ENCODE results near the gene RNF157. TPM values are rescaled to one million over a fixed set of nuclear protein-coding genes. Genes with fewer than 3 reads are reported as not detected.

The RNF157 gene
- total and polyA plus RNA-seq, 10 of the 15 experiments (the other 5 are each of a cell fraction or from before 2014, with no cell fraction given) = 1.4 to 15.9 (median 9.6) TPM

DNA sequence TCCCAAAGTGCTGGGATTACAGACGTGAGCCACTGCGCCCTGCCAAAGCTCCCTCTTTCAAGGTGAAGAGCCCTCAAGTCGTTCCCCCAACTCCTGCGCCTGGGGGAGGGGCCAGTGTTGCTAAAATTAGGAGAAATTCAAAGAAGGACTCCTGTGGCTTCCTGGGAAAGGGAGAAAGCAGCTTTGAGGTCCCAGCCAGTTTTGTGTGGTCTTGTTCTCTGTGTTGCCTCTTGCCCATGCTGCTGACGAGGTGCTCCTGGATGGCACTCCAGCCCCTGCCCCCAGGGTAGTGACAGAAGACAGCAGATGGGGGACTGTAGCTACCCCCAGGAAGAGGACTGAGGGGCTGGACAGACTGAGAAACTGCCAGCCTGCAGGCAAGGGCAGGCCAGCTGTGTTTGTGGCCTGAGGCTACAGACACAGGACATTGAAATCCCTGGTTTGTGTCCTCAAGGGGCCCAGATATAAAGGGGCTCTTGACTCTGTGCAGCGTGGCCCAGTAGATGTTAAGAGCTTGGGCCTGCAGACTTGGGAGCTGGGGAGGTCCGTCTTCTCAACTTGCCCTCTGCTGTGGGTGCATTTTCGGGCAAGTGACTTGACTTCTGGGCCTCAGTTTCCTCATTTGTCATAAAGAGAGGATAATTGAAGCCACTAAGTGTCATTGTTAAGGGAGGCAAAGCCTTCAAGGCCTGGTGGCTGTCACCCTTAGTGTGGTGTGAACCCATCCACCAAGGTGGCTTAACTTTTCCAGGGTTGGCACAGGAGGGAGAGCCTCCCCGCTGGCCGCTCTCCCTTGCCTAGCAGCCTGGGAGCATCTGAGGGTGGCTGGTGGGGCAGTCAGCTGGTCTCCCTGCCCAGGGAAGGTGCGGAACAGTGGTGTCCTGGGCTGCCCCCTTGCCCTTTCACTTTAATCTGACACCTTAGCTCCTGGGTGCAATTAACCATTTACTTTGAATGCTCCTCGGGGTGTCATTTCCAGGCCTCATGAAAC, 29.0 kb upstream of the RNF157 start (continued):
- 0 out of 2 replicates have a peak, but pooled peaks have one; percentile 6 for TF ChIP-seq ZBED1 (IDR thresholded peaks at IDR 0.05; ENCODE audit: borderline replicate concordance)
- TF ChIP-seq HDAC2 (IDR thresholded peaks at IDR 0.05) = no peak
- no peak for TF ChIP-seq CEBPB (IDR thresholded peaks at IDR 0.05; ENCODE audit: borderline replicate concordance in 1 of 2, low read depth in 2 of 2, low read length in 2 of 2)

DNA sequence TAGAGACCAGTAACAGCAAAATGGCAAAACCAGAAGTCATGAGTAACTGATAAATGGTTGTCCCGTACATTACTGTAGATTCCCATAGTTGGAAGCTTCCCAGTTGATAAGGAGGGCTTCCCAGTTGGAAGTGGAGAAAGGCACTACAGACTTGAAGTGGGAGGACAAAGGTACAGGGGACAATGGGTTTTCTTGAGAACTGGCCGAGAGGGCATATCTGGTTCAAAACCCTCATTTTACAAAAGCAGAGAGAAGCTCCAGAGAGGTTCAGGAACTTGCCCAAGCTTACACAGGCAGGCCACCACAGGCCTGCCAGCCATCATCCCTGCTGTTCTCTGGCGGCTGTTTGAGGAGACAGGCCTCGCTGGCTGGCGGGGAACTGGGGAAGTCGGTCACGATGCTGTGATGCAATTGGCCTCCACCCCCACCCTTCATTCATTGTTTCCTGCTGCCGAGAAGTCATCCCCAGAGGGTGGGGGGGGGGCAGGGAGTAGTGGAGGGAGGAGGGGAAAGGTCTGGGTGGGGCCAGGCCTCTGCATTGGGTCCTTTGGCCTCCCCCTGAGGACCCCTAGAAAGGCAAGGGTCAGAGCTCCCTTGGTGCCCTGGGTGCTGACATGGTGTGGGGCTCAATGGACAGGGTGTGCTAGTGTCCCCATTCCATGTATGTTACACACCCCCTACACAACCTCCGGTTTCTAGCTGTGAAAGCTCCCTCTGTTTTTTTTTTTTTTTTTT, 27.9 kb upstream of the RNF157 start:
- ATAC-seq (peak; percentile 6), DNase-seq (ENCODE audit: low read depth, low spot score) (peak; percentile 76), FAIRE-seq (peak; percentile 72)
- Histone ChIP-seq H4K20me1 (ENCODE audit: control insufficient read depth, insufficient read depth) (no peaks in the 10 kb centered on the region), H3K79me2 (ENCODE audit: control insufficient read depth, insufficient read depth, low read length) (peaks cover 72% of the 10 kb centered on the region), H3K9ac (ENCODE audit: control insufficient read depth, insufficient read depth, low read length) (peak overlapping the region; percentile 93), H2AFZ (ENCODE audit: control insufficient read depth, low read depth, low read length) (no peak overlapping the region), H3K4me2 (ENCODE audit: control insufficient read depth, insufficient read depth) (peak overlapping the region; percentile 99), H3K4me1 (ENCODE audit: control insufficient read depth, insufficient read depth, low read length) (peaks cover 49% of the 10 kb centered on the region), H3K36me3 (ENCODE audit: control insufficient read depth in 2 of 2, insufficient read depth in 2 of 2, low read length in 1 of 2) (no peaks in the 10 kb centered on the region; a peak in 1 of 4 replicates), H3K4me3 (peak overlapping the region; percentile 84), H3K27ac (ENCODE audit: control insufficient read depth, insufficient read depth) (peak overlapping the region; percentile 99), H3K27me3 (replicated peaks in 1 of 2; ENCODE audit: control insufficient read depth in 2 of 2, insufficient read depth in 2 of 2, low read length in 1 of 2) (no peaks in the 10 kb centered on the region), H3K9me3 (replicated peaks; ENCODE audit: control insufficient read depth, insufficient read depth, low read length) (no peaks in the 10 kb centered on the region)
- RAD21 ChIA-PET (ENCODE audit: unreplicated experiment) = interaction anchor here (0.7 to 18.5 kb wide), 13 partner anchors 9 to 364 kb away, joined by 3 to 419 read pairs (median 6); partner anchors contain the start of genes MRPL38 and PRPSAP1
- POLR2A ChIA-PET = interaction anchor here (0.7 to 17.9 kb wide), 7 partner anchors 6 to 146 kb away, joined by 3 to 427 read pairs (median 9); partner anchors contain the start of genes RNF157 and UBALD2
- BruUV-seq (replicated peaks) = TSS peak; percentile 86
- intact Hi-C loops (cut with micrococcal nuclease; ENCODE audit: unreplicated experiment) = loop anchor here (5.0 to 10.0 kb wide), 2 partner anchors 36 to 483 kb away; partner anchors contain the start of gene UNK
- CTCF ChIA-PET = interaction anchor here (1.1 to 10.6 kb wide), 5 partner anchors 12 to 145 kb away, joined by 3 to 160 read pairs (median 6); no protein-coding TSS in a partner anchor
- SMC1A ChIA-PET (ENCODE audit: uncharacterized antibody, unreplicated experiment) = interaction anchor here (2.2 to 10.2 kb wide), 8 partner anchors 11 to 143 kb away, joined by 11 to 152 read pairs (median 16); no protein-coding TSS in a partner anchor
- WGBS (ENCODE audit: insufficient coverage, insufficient replicate concordance, low lambda C conversion rate, missing lambda C conversion rate) = 2% methylated on average over 9 of the region's 9 CpGs
- in situ Hi-C loops (cut with MboI) = loop anchor here (25.0 kb wide), 2 partner anchors 1194 to 1894 kb away; partner anchors contain the start of gene SYNGR2
- TF ChIP-seq PAX8 (IDR thresholded peaks at IDR 0.05) = peak; percentile 42; the same call in 1 of the 2 replicates
- TF ChIP-seq, protein P1, sequence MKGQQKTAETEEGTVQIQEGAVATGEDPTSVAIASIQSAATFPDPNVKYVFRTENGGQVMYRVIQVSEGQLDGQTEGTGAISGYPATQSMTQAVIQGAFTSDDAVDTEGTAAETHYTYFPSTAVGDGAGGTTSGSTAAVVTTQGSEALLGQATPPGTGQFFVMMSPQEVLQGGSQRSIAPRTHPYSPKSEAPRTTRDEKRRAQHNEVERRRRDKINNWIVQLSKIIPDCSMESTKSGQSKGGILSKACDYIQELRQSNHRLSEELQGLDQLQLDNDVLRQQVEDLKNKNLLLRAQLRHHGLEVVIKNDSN (IDR thresholded peaks at IDR 0.05; ENCODE audit: borderline replicate concordance, extremely low read length, insufficient read depth, low read depth, low read length) = no peak
- TF ChIP-seq, protein P2, sequence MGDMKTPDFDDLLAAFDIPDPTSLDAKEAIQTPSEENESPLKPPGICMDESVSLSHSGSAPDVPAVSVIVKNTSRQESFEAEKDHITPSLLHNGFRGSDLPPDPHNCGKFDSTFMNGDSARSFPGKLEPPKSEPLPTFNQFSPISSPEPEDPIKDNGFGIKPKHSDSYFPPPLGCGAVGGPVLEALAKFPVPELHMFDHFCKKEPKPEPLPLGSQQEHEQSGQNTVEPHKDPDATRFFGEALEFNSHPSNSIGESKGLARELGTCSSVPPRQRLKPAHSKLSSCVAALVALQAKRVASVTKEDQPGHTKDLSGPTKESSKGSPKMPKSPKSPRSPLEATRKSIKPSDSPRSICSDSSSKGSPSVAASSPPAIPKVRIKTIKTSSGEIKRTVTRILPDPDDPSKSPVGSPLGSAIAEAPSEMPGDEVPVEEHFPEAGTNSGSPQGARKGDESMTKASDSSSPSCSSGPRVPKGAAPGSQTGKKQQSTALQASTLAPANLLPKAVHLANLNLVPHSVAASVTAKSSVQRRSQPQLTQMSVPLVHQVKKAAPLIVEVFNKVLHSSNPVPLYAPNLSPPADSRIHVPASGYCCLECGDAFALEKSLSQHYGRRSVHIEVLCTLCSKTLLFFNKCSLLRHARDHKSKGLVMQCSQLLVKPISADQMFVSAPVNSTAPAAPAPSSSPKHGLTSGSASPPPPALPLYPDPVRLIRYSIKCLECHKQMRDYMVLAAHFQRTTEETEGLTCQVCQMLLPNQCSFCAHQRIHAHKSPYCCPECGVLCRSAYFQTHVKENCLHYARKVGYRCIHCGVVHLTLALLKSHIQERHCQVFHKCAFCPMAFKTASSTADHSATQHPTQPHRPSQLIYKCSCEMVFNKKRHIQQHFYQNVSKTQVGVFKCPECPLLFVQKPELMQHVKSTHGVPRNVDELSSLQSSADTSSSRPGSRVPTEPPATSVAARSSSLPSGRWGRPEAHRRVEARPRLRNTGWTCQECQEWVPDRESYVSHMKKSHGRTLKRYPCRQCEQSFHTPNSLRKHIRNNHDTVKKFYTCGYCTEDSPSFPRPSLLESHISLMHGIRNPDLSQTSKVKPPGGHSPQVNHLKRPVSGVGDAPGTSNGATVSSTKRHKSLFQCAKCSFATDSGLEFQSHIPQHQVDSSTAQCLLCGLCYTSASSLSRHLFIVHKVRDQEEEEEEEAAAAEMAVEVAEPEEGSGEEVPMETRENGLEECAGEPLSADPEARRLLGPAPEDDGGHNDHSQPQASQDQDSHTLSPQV (IDR thresholded peaks at IDR 0.05) = no peak
- TF ChIP-seq STAT3 (IDR thresholded peaks at IDR 0.05; ENCODE audit: low read depth, low read length) = no peak
- TF ChIP-seq NFYB (IDR thresholded peaks at IDR 0.05; ENCODE audit: insufficient read depth, low read depth, low read length) = no peak
- TF ChIP-seq GABPA (IDR thresholded peaks at IDR 0.05; ENCODE audit: low read depth) = no peak
- no peak for TF ChIP-seq NFYA (IDR thresholded peaks at IDR 0.05; ENCODE audit: borderline replicate concordance, low read depth, low read length)
- peak; percentile 22; the same call in 1 of the 2 replicates for TF ChIP-seq DPF2 (IDR thresholded peaks at IDR 0.05)
- TF ChIP-seq CREB1 (IDR thresholded peaks at IDR 0.05; ENCODE audit: low read depth) = no peak
- no peak for TF ChIP-seq CBX5 (IDR thresholded peaks at IDR 0.05; ENCODE audit: low read depth)
- no peak for TF ChIP-seq YBX1 (IDR thresholded peaks at IDR 0.05)
- TF ChIP-seq CHD1 (IDR thresholded peaks at IDR 0.05; ENCODE audit: low read depth, low read length) = peak; percentile 71; the same call in 1 of the 2 replicates

Data from GM12878 (cell line).